H1 (cell line): ENCODE data around the gene ADAMTS20. TPM values are rescaled to one million over a fixed set of nuclear protein-coding genes. Genes with fewer than 3 reads are reported as not detected.

Source experiments
- CTCF ChIA-PET: fragments of 300-600 bp; sonication (Branson Sonifier 250); formaldehyde crosslinking; loops from one replicate; lab custom pipeline; 2021; ENCODE audit not compliant: partially characterized antibody; lab: Charles Lee
- POLR2A ChIA-PET: fragments of 300-600 bp; sonication (Branson Sonifier 250); formaldehyde crosslinking; loops from one replicate; lab custom pipeline; 2021; ENCODE audit warnings: inconsistent platforms; ENCODE audit not compliant: partially characterized antibody; lab: Charles Lee
- DNase-seq, 2 experiments: peaks; one replicate each; pipeline versions ENCODE4 v3.0.0 to v3.0.0-alpha.2; 2010 to 2022; ENCODE audit warnings: low spot score in 2 of 2, low read depth in 1 of 2, mixed read lengths in 1 of 2
- FAIRE-seq: peaks from 2 replicates; lab custom pipeline; 2011; peaks lifted over from hg19 to GRCh38; lab: Jason Lieb, UNC
- H2AFZ ChIP-seq: 2 replicates; pipeline ENCODE4 v1.8.1; 2012; ENCODE audit warnings: low read length, inconsistent platforms
- H2AK5ac ChIP-seq: 2 replicates; pipeline ENCODE4 v1.6.1; 2013; ENCODE audit warnings: low read depth, low read length
- H2BK120ac ChIP-seq: replicated peaks from 2 replicates; pipeline ENCODE3; 2013; ENCODE audit warnings: low read depth, low read length, inconsistent platforms
- H2BK12ac ChIP-seq: 2 replicates; pipeline ENCODE4 v1.6.1; 2013; ENCODE audit warnings: low read depth, low read length
- H2BK15ac ChIP-seq: 2 replicates; pipeline ENCODE4 v1.6.1; 2013; ENCODE audit warnings: low read length
- H2BK20ac ChIP-seq: 2 replicates; pipeline ENCODE4 v1.6.1; 2013; ENCODE audit warnings: low read length
- H2BK5ac ChIP-seq: 2 replicates; pipeline ENCODE4 v1.6.1; 2013; ENCODE audit warnings: low read depth, low read length
- H3K14ac ChIP-seq: 2 replicates; pipeline ENCODE4 v1.6.1; 2013; ENCODE audit warnings: inconsistent platforms; ENCODE audit not compliant: insufficient read length
- H3K18ac ChIP-seq: 2 replicates; pipeline ENCODE4 v1.6.1; 2013; ENCODE audit warnings: low read length; ENCODE audit errors: extremely low read depth
- H3K23ac ChIP-seq: 2 replicates; pipeline ENCODE4 v1.6.1; 2013; ENCODE audit warnings: inconsistent platforms; ENCODE audit not compliant: insufficient read length
- H3K23me2 ChIP-seq: 2 replicates; pipeline ENCODE4 v1.6.1; 2013; ENCODE audit warnings: low read depth, low read length
- H3K27ac ChIP-seq: 2 replicates; pipeline ENCODE4 v1.6.1; 2011; ENCODE audit warnings: low read depth, low read length, inconsistent platforms
- H3K27me3 ChIP-seq, 4 experiments: replicated peaks in 1 of 4; 1 replicate in 1 of 4; 2 replicates in 3 of 4; pipeline versions ENCODE4 v1.6.1 to v1.8.1; 2011 to 2013; ENCODE audit warnings: low read length in 3 of 4, mild to moderate bottlenecking in 3 of 4, inconsistent platforms in 2 of 4, mixed read lengths in 2 of 4, moderate library complexity in 1 of 4; ENCODE audit not compliant: control insufficient read depth in 3 of 4, insufficient read depth in 3 of 4; ENCODE audit errors: extremely low read depth in 1 of 4
- H3K36me3 ChIP-seq, 4 experiments: 2 replicates each; pipeline versions ENCODE4 v1.6.1 to v1.8.1; 2011 to 2013; ENCODE audit warnings: mild to moderate bottlenecking in 4 of 4, low read length in 3 of 4, moderate library complexity in 2 of 4, control low read depth in 1 of 4, inconsistent platforms in 1 of 4; ENCODE audit not compliant: insufficient read depth in 4 of 4, control insufficient read depth in 2 of 4
- H3K4ac ChIP-seq: replicated peaks from 2 replicates; pipeline ENCODE3; 2013; ENCODE audit warnings: low read length, low read depth, mixed read lengths, inconsistent platforms; ENCODE audit not compliant: insufficient read length
- H3K4me1 ChIP-seq, 4 experiments: replicated peaks in 1 of 4; 1 replicate in 1 of 4; 2 replicates in 3 of 4; pipeline versions ENCODE4 v1.6.1 to v1.8.1; 2011 to 2013; ENCODE audit warnings: low read length in 3 of 4, inconsistent platforms in 2 of 4, mixed read lengths in 1 of 4; ENCODE audit not compliant: insufficient read depth in 4 of 4, control insufficient read depth in 3 of 4
- H3K4me2 ChIP-seq, 2 experiments: 2 replicates each; pipeline versions ENCODE4 v1.6.1 to v1.8.1; 2011 to 2013; ENCODE audit warnings: low read depth in 2 of 2, low read length in 2 of 2, control low read depth in 1 of 2, inconsistent platforms in 1 of 2, mild to moderate bottlenecking in 1 of 2; ENCODE audit not compliant: insufficient read depth in 1 of 2
- H3K4me3 ChIP-seq, 4 experiments: fragments of 200-600, 300-600 bp in 1 of 4; sonication (generic), shearing (Covaris generic), sonication (Bioruptor Twin) in 1 of 4; 2 replicates each; pipeline versions ENCODE4 v1.5.1 to v1.8.1; 2011 to 2016; ENCODE audit warnings: low read length in 4 of 4, low read depth in 3 of 4, control low read depth in 2 of 4, inconsistent platforms in 2 of 4, mild to moderate bottlenecking in 2 of 4, mixed read lengths in 1 of 4, moderate library complexity in 1 of 4; ENCODE audit not compliant: insufficient read depth in 2 of 4; ENCODE audit errors: extremely low read depth in 1 of 4
- H3K56ac ChIP-seq: replicated peaks from 2 replicates; pipeline ENCODE3; 2013; ENCODE audit warnings: low read depth, mild to moderate bottlenecking, mixed read lengths, low read length, inconsistent platforms; ENCODE audit not compliant: insufficient read length
- H3K79me1 ChIP-seq: 2 replicates; pipeline ENCODE4 v1.6.1; 2013; ENCODE audit warnings: low read depth, low read length, control low read depth
- H3K79me2 ChIP-seq, 2 experiments: 2 replicates each; pipeline versions ENCODE4 v1.6.1 to v1.8.1; 2012 to 2013; ENCODE audit warnings: low read length in 2 of 2, mild to moderate bottlenecking in 2 of 2, inconsistent platforms in 1 of 2; ENCODE audit not compliant: insufficient read depth in 2 of 2, control insufficient read depth in 1 of 2
- H3K9ac ChIP-seq, 4 experiments: replicated peaks in 1 of 4; 1 replicate in 1 of 4; 2 replicates in 3 of 4; pipeline versions ENCODE4 v1.6.1 to v1.8.1; 2011 to 2013; ENCODE audit warnings: low read depth in 3 of 4, low read length in 3 of 4, control low read depth in 2 of 4, mild to moderate bottlenecking in 2 of 4, moderate library complexity in 2 of 4, inconsistent platforms in 1 of 4; ENCODE audit errors: extremely low read depth in 1 of 4
- H3K9me3 ChIP-seq, 2 experiments: 2 replicates each; pipeline versions ENCODE4 v1.6.1 to v1.8.1; 2012 to 2013; ENCODE audit warnings: mild to moderate bottlenecking in 2 of 2, moderate library complexity in 2 of 2, control low read depth in 1 of 2, inconsistent platforms in 1 of 2, low read depth in 1 of 2, low read length in 1 of 2, mixed read lengths in 1 of 2; ENCODE audit not compliant: insufficient read depth in 2 of 2
- H4K20me1 ChIP-seq, 2 experiments: replicated peaks in 1 of 2; 2 replicates each; pipeline versions ENCODE3 to v1.8.1; 2011 to 2013; ENCODE audit warnings: inconsistent platforms in 2 of 2, low read length in 2 of 2, mild to moderate bottlenecking in 1 of 2; ENCODE audit not compliant: insufficient read depth in 2 of 2, control insufficient read depth in 1 of 2
- H4K5ac ChIP-seq: 2 replicates; pipeline ENCODE4 v1.6.1; 2013; ENCODE audit warnings: low read length, low read depth, mixed read lengths, inconsistent platforms; ENCODE audit not compliant: insufficient read length
- H4K8ac ChIP-seq: 2 replicates; pipeline ENCODE4 v1.8.0; 2013; ENCODE audit warnings: mild to moderate bottlenecking, moderate library complexity, low read length, inconsistent platforms; ENCODE audit not compliant: insufficient read depth; ENCODE audit errors: extremely low read depth
- H4K91ac ChIP-seq: replicated peaks from 2 replicates; pipeline ENCODE3; 2013; ENCODE audit warnings: low read length, mixed read lengths, inconsistent platforms; ENCODE audit not compliant: insufficient read length
- CBX5 ChIP-seq: fragments of 300-800, 300-1000 bp; sonication (generic); IDR thresholded peaks from 2 replicates; pipeline ENCODE4 v1.7.1; 2016; ENCODE audit warnings: antibody characterized with exemption, low read length, low read depth
- TAF1 ChIP-seq: IDR thresholded peaks from 2 replicates; pipeline ENCODE4 v1.6.1; 2011; ENCODE audit warnings: mild to moderate bottlenecking, low read depth, low read length
- TCF12 ChIP-seq: IDR thresholded peaks from 2 replicates; pipeline ENCODE4 v1.6.1; 2011; ENCODE audit warnings: low read depth, mild to moderate bottlenecking, low read length
- USF2 ChIP-seq: IDR thresholded peaks from 2 replicates; pipeline ENCODE4 v1.6.1; 2011; ENCODE audit warnings: low read length, improper control_type of control experiment
- WGBS, 2 experiments: shearing (Covaris generic) in 1 of 2; methylation state at CpG; one replicate each; pipeline versions ENCODE4 v1.1.6 to v1.1.7; 2013 to 2015; ENCODE audit warnings: low lambda C conversion rate in 2 of 2, mixed read lengths in 2 of 2, inconsistent platforms in 1 of 2, low coverage in 1 of 2, missing lambda C conversion rate in 1 of 2; ENCODE audit not compliant: insufficient replicate concordance in 2 of 2, insufficient coverage in 1 of 2, insufficient read length in 1 of 2; ENCODE audit errors: extremely low coverage in 1 of 2, missing lambda C conversion rate in 1 of 2; 5-methylcytosine and 5-hydroxymethylcytosine counted together
- polyA plus RNA-seq, 7 experiments: library from polyadenylated mRNA; depleted of rRNA in 3 of 7; stranded (reverse) in 5 of 7; unstranded in 2 of 7; fragments of >200 nt in 5 of 7; fragments of 200-250 nt in 2 of 7; gene quantifications; 1 replicate in 5 of 7; 2 replicates in 1 of 7; 4 replicates in 1 of 7; pipeline versions ENCODE4 v1.2.1 to v1.2.3, GENCODE V29; 2011 to 2013; ENCODE audit warnings: missing spikeins in 2 of 7, mixed read lengths in 2 of 7
- total RNA-seq: library from RNA; stranded (reverse); fragmentation: NEBNext Ultra II Directional; extraction: Animal tissue kit (Norgen Biotek cat#: 25700); gene quantifications from 2 replicates; pipeline ENCODE4 v1.2.1, GENCODE V29; 2021

The ADAMTS20 gene
- total and polyA plus RNA-seq, 2 of the 8 experiments (the other 6 are each of a cell fraction or from before 2014, with no cell fraction given), result 2.9 to 5.1 TPM

GRCh38 chr12:43306066-43306465 lies 245.9 kb downstream of the ADAMTS20 start:
- H2BK20ac ChIP-seq, result no peak overlapping the region
- H2BK120ac ChIP-seq, result no peak overlapping the region
- DNase-seq, result no peak
- no peak overlapping the region for H3K27ac ChIP-seq
- H3K18ac ChIP-seq, result no peak overlapping the region
- no peak overlapping the region for H3K56ac ChIP-seq
- no peak overlapping the region for H3K4ac ChIP-seq
- no peaks in the 10 kb centered on the region for H4K20me1 ChIP-seq
- no peak overlapping the region for H3K4me3 ChIP-seq
- ChIA-PET POLR2A (no interaction called here), CTCF (interaction anchor here (0.5 to 0.6 kb wide), 2 partner anchors 576 to 727 kb away, joined by 3 to 5 read pairs; no protein-coding TSS in a partner anchor)
- no peaks in the 10 kb centered on the region for H3K23me2 ChIP-seq
- H2BK5ac ChIP-seq, result no peak overlapping the region
- no peak overlapping the region for H3K4me2 ChIP-seq
- no peaks in the 10 kb centered on the region for H3K27me3 ChIP-seq
- H2BK12ac ChIP-seq, result no peak overlapping the region
- no peak overlapping the region for H2BK15ac ChIP-seq
- no peak overlapping the region for H4K5ac ChIP-seq
- no peak for FAIRE-seq
- no peaks in the 10 kb centered on the region; a peak in 1 of 8 replicates for H3K36me3 ChIP-seq
- no peak overlapping the region for H2AK5ac ChIP-seq
- no peak overlapping the region for H3K9ac ChIP-seq
- H3K9me3 ChIP-seq, result peaks cover 2% of the 10 kb centered on the region in 2 experiments; a peak in 2 of 4 replicates
- H3K79me2 ChIP-seq, result no peaks in the 10 kb centered on the region
- 92% methylated on average over 3 of the region's 3 CpGs; no CpG with 5 or more reads in 1 of the 2 experiments for WGBS, 2 experiments
- no peak overlapping the region for H4K8ac ChIP-seq
- H3K79me1 ChIP-seq, result no peaks in the 10 kb centered on the region
- H4K91ac ChIP-seq, result no peak overlapping the region
- H3K14ac ChIP-seq, result no peak overlapping the region
- TF ChIP-seq USF2 (no peak), TCF12 (no peak), TAF1 (no peak), CBX5 (no peak)
- no peaks in the 10 kb centered on the region for H3K4me1 ChIP-seq
- no peak overlapping the region for H3K23ac ChIP-seq
- no peak overlapping the region for H2AFZ ChIP-seq
